RPMI7951 (cell line): Measurements from ENCODE around the gene MPI. TPM values are rescaled to one million over a fixed set of nuclear protein-coding genes. Genes with fewer than 3 reads are reported as not detected.
"Not testable (repeated sequence)": the region's sequence is repeated elsewhere in the genome, so short reads cannot be mapped to it uniquely, and the experiment has no call there.

ENCODE experiments used
- DNase-seq: peaks from one replicate; pipeline ENCODE4 v3.0.0-alpha.2; 2012; ENCODE audit warnings: low read depth
- total RNA-seq: library from RNA; depleted of rRNA; stranded (reverse); fragments of >200 nt; shearing (Covaris generic); gene quantifications from 2 replicates; pipeline ENCODE4 v1.2.3, GENCODE V29; 2014

Gene MPI
- total RNA-seq, 1 experiment from 2014 or later, result 142 TPM

GRCh38 chr15:74891469-74891868 lies 1.6 kb downstream of the MPI start:
- DNase-seq, result no peak

- no peak for DNase-seq
Observed at GRCh38 chr15:74892313-74892712, 2.5 kb downstream of the MPI start.

GRCh38 chr15:74892931-74893330 lies 3.1 kb downstream of the MPI start:
- DNase-seq, result no peak

- no peak for DNase-seq
Observed at GRCh38 chr15:74893627-74894026, 3.8 kb downstream of the MPI start.

GRCh38 chr15:74894383-74894782 lies 4.5 kb downstream of the MPI start:
- not testable (repeated sequence) for DNase-seq

GRCh38 chr15:74895830-74896229 lies 6.0 kb downstream of the MPI start:
- no peak for DNase-seq

- DNase-seq, result no peak
Observed at GRCh38 chr15:74896316-74896715, 6.5 kb downstream of the MPI start.

- no peak for DNase-seq
Observed at GRCh38 chr15:74897300-74897701, 7.5 kb downstream of the MPI start.

- DNase-seq, result peak; percentile 56
Observed at GRCh38 chr15:74901612-74902063, 11.8 kb downstream of the MPI start.

- DNase-seq, result no peak
Observed at GRCh38 chr15:74902295-74903075, 12.6 kb downstream of the MPI start.

- DNase-seq, result no peak
Observed at GRCh38 chr15:74903676-74904075, 13.8 kb downstream of the MPI start.

GRCh38 chr15:74904190-74904805 lies 14.5 kb downstream of the MPI start:
- no peak for DNase-seq

GRCh38 chr15:74906067-74906449 lies 16.2 kb downstream of the MPI start:
- peak; percentile 43 for DNase-seq

- peak; percentile 86 for DNase-seq
Observed at GRCh38 chr15:74906450-74907162, 16.8 kb downstream of the MPI start, which contains the start of gene FAM219B. FAM219B (minus strand) TSS chr15:74906851; CDS start chr15:74906800, 51 bp downstream.

- DNase-seq, result peak; percentile 53
Observed at GRCh38 chr15:74907163-74907870, 17.5 kb downstream of the MPI start.

GRCh38 chr15:74908635-74909034 lies 18.8 kb downstream of the MPI start:
- DNase-seq, result no peak

GRCh38 chr15:74913041-74913440 lies 23.2 kb downstream of the MPI start:
- DNase-seq, result no peak

- not testable (repeated sequence) for DNase-seq
Observed at GRCh38 chr15:74913799-74914198, 24.0 kb downstream of the MPI start.

GRCh38 chr15:74917676-74918075 lies 27.8 kb downstream of the MPI start:
- DNase-seq, result peak; percentile 18

- peak; percentile 32 for DNase-seq
Observed at GRCh38 chr15:74920456-74920855, 30.6 kb downstream of the MPI start.

- no peak for DNase-seq
Observed at GRCh38 chr15:74924525-74924924, 34.7 kb downstream of the MPI start.

- DNase-seq, result no peak
Observed at GRCh38 chr15:74928771-74929198, 38.9 kb downstream of the MPI start.
